Activated T-cell treated with anti-CD3 and anti-CD28 coated beads for 1 hour (primary cell): ENCODE data around the gene RER1.

Experiments used
- DNase-seq: peaks from one replicate; pipeline ENCODE4 v3.0.0-alpha.2; 2020; ENCODE audit warnings: low read depth

RER1 gene

GRCh38 chr1:2391041-2391930, at the start of gene RER1, which contains the start of gene MORN1:
Gene RER1 (plus strand): TSS chr1:2391841. CDS start chr1:2395791, 3,950 bp downstream.
Gene MORN1 (minus strand): TSS chr1:2391554. CDS start chr1:2391533, 21 bp downstream.
- peak; percentile 96 for DNase-seq

- DNase-seq = no peak
These were observed 49.1 kb upstream of the RER1 start for GRCh38 chr1:2342384-2343022.

- no peak for DNase-seq
These were observed 48.4 kb upstream of the RER1 start for GRCh38 chr1:2343023-2343935.

- DNase-seq = no peak
These were observed 47.4 kb upstream of the RER1 start for GRCh38 chr1:2344121-2344681.

- no peak for DNase-seq
These were observed 46.8 kb upstream of the RER1 start for GRCh38 chr1:2344744-2345296.

- no peak for DNase-seq
These were observed 46.2 kb upstream of the RER1 start for GRCh38 chr1:2345297-2346075.

GRCh38 chr1:2346691-2347408, 44.8 kb upstream of the RER1 start:
- no peak for DNase-seq

GRCh38 chr1:2347409-2347785, 44.2 kb upstream of the RER1 start:
- no peak for DNase-seq

- DNase-seq = no peak
These were observed 43.7 kb upstream of the RER1 start for GRCh38 chr1:2347896-2348295.

GRCh38 chr1:2348346-2349325, 43.0 kb upstream of the RER1 start:
- DNase-seq = no peak

- DNase-seq = no peak
These were observed 41.8 kb upstream of the RER1 start for GRCh38 chr1:2349806-2350205.

GRCh38 chr1:2350501-2350900, 41.1 kb upstream of the RER1 start:
- no peak for DNase-seq

- no peak for DNase-seq
These were observed 40.6 kb upstream of the RER1 start for GRCh38 chr1:2350911-2351655.

GRCh38 chr1:2351723-2352122, 39.9 kb upstream of the RER1 start:
- no peak for DNase-seq

GRCh38 chr1:2352341-2352896, 39.2 kb upstream of the RER1 start:
- DNase-seq = no peak

GRCh38 chr1:2352897-2353550, 38.6 kb upstream of the RER1 start:
- DNase-seq = no peak
